Fibroblast of peridontal ligament (primary cell): ENCODE measurements around the gene SSC4D.
"Not testable (repeated sequence)": the region's sequence is repeated elsewhere in the genome, so short reads cannot be mapped to it uniquely, and the experiment has no call there.

Experiments used
- DNase-seq: peaks from one replicate; pipeline ENCODE4 v3.0.0-alpha.2; 2010; ENCODE audit errors: extremely low read depth

Gene SSC4D

DNA sequence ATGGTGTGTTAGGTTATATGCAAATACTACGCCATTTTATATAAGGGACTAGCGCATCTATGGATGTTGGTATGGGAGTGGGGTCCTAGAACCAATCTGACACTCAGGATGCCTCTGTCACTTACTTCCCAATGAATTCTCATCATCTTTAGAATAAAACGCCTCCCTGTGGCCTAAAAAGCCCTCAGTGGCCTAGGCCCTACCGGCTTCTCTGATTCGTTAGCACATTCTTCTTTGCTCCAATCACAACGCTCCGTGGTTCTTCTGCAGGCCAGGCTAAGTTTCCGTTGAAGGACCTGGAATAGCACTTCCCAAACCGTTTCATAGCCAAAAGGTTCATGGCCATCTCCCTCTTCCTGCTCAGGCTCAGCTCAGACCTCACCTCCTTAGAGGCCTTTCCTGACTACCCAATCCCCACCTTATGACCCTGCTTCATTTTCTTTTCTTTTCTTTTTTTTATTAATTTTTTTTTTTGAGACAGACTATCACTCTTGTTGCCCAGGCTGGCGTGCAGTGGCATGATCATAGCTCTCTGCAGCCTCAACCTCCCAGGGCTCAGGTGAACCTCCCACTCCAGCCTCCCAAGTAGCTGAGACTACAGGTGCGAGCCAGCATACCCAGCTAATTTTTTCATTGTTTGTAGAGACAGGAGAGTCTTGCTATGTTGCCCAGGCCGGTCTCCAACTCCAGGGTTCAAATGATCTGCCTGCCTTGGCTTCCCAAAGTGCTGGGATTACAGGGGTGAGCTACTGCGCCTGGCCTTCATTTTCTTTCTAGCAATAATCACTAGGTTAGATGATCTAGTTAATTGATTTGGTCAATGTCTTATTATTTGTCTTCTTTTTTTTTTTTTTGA, 26.2 kb downstream of the SSC4D start:
- no peak for DNase-seq

DNA sequence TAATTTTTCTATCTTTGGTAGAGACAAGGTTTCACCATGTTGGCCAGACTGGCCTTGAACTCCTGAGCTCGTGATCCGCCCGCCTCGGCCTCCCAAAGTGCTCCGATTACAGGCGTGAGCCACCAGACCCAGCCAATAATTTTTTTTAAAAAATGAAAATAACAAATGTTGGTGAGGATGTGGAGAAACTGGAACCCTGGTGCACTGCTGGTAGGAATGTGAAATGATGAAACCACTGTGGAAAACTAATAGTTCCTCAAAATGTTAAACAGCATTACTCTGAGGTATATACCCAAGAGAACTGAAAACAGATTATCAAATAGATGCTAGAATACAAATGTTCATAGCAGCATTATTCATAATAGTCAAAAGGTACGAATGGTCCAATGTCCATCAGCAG, 27.7 kb downstream of the SSC4D start:
- DNase-seq = no peak

DNA sequence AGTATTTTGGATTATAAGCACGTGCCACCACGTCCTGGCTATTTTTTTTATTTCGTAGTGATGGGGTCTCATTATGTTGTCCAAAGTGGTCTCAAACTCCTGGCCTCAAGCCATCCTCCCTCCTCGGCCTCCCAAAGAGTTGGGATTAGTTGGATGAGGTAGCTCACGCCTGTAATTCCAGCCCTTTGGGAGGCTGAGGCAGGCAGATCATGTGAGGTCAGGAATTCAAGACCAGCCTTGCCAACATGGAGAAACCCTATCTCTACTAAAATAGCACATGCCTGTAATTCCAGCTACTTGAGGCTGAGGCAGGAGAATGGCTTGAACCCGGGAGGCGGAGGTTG, 28.9 kb downstream of the SSC4D start:
- DNase-seq = peak; percentile 33

DNA sequence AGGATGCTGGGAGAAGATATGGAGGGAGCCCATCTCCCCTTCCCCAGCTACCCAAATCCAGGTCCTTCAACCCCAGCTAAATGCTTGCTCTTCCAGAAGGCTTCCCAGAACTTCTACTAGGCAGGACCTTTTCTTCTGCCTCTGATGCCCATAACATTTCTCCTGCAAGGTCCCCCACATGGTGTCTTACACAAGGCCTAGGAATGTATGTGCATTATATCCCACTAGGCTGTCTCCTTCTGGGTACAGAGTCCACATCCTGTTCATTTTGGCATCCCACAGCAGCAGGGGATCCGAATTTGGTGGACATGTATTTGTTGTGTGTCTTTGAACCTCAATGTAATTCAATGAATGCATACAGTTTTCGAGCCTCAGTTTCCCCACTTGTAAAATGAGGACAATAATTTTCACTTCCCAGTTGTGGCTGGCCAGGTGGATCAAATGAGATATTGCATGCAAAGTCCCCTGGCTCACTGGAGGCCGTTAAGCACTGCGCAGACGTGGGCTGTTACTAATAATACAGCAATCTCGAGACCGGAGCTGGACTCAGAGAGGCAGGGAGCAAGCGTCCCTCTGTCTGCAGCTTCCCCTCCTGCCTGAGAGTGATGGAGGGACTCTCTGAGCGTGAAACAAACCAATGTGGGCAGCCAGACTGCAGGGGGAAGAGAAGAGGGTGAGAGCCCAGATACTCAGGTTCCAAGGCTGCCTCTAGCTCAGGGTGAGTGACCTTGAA, 32.1 kb downstream of the SSC4D start:
- no peak for DNase-seq

DNA sequence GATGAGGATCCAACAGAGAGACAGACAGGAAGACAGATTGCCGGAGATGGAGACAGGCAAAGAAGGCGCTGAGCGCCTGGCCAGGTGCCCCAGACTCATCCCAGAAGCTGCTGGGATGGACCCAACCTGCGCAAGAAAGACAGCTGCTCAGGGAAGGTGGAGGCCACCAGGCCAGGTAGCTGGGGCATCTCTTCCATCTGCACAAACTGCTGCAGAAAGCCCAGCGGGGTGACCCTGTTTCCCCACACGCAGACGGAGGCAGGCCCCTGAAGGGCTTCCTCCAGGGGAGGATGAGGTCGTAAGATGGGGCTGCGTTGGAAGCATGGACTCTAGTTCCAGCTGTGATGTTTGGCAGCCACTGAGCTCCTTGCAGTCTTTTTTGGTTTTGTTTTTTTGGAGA, 34.2 kb downstream of the SSC4D start:
- no peak for DNase-seq

DNA sequence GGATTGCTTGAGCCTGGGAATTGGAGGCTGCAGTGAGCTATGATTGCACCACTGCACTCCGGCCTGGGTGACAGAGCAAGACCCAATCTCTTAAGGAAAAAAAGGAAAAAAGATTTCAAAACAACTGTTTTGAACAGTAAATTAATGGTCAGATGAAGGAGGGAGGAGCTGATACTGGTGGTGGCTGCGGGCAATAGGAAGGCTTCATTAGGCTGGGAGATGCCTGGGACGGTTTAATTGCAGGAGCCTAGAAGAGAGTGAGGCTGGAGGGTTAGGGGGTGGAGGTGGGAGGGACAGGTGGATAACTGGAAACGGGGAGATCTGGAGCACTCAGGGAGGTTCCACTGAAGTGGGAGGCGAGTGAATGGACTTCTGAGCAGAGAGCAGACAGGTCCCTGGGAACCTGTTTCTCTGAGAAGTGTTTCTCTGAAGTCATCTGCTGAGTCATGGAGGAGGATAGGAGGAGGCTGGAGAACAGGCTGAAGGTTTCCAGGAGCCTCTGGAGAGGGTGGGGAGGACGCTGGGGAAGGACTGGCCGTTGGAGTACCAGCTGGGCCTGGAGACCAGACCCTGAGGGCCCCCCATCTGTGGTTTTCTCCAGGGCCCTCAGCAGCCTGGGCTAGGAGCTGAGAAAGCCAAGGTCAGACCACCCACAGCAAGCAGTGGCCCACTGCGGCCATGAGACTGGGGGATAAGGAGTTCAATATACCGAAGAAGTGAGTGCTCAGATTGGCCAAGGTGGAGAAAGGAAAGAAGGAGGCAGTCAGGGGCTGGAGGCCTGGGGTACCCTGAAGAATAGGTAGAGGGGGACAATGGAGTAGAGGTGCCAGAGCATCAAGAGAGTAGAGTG, 36.3 kb downstream of the SSC4D start:
- peak; percentile 71 for DNase-seq

DNA sequence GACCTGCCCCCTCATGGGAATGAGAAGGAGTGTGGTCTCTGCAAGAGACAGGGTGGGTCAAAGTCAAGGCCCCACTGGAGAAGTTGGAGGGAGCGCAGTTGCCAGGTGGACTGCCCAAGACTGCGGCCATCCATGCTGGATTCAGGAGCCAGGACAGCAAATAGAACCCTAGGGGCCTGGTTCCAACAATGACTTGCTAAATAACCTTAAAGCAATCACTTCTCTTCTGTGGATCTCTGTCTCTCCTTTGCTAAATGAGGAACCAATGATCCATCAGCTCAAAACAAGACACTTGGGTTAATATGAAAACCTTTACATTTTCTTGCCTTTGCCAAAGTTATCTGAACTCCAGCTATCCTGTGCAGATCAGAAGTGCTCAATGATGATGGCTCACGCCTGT, 38.1 kb downstream of the SSC4D start:
- DNase-seq = no peak

DNA sequence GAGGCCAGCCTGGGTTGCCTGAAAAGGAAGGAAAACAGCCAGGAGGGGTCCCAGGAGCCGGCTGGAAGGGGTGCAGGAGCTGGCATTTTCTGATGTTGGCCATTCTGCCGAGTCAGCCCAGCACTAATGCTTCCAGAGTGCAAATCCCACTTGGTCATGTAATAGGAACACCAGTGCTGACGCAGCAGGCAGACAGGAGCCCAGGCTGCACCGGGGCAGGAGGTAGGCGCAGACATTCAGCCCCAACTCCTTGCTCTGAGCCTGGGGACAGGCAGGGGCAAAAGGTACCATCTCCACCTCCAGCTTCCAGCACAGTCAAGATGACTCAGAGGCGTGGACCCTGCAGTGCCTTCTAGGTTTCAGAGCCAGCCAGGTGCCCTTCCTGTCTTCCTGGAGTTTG, 40.5 kb downstream of the SSC4D start:
- DNase-seq = no peak

DNA sequence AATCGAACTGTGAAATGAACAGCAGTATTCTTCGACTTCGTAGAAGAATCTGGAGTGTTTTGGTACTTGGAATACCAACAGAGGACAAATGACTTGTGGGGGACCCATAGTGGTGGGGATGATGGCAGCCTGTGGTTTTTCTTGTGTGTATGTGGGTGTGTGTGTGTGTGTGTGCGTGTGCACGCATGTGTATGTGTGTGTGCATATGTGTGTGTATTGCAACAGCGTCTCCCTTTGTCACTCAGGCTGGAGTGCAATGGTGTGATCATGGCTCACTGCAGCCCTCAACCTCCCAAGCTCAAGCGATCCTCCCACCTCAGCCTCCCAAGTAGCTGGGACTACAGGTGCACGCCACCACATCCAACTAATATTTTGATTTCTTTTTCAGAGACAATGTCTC, 41.3 kb downstream of the SSC4D start:
- no peak for DNase-seq

DNA sequence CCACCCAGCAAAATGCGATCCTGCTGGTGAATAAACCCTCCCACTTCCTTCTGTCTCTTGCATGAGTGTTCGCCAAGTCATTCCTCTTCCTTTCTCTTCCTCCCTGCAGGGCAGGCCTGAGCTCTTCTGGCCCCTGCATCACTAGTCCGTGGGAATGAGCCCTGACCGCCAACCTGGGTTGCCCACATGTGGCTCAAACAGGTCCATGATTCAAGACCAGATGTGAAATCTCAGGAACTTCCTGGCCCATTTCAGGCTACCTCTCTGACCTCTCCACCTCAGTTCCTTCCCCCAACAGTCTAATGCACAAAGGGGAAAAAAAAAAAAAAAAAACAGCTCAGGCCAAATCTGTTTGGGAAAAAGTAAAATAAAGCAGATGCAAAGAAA, 45.3 kb downstream of the SSC4D start:
- peak; percentile 29 for DNase-seq

DNA sequence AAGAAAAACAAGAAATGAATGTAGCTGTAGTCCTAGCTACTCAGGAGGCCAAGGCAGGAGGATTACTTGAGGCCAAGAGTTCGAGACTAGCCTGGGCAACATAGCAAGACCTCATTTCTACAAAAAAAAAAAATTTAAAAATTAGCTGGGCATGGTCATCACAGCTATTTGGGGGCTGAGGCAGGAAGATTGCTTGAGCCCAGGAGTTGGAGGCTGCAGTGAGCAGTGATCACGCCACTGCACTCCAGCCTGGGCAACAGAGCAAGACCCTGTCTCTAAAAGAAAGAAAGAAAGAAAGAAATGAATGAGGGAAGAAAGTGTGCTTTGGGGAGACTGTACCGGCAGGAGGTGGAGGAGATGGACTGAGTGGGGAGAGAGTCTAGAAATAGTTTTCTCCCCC, 45.7 kb downstream of the SSC4D start:
- not testable (repeated sequence) for DNase-seq

DNA sequence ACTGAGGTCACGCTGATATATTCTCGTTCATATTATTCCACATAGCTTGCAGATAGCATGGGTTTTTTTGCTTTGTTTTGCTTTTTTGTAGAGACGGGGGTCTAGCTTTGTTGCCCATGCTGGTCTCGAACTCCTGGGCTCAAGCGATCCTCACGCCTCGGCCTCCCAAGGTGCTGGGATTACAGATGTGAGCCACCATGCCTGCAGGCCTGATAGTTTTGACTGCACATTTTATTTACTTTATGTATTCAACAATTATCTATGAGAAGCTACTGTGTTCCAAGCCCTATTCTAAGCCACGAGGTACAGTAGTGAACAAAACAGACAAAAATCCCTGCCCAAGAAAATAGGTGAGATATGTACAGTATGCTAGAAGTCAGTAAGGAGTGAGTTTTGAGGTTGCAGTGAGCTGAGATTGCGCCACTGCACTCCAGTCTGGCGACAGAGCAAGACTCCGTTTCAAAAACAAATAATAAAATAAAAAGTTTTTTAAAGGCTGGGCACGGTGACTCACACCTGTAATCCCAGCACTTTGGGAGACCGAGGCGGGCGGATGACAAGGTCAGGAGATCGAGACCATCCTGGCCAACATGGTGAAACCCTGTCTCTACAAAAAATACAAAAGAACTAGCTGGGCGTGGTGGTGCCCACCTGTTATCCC, 49.4 kb downstream of the SSC4D start:
- DNase-seq = no peak

DNA sequence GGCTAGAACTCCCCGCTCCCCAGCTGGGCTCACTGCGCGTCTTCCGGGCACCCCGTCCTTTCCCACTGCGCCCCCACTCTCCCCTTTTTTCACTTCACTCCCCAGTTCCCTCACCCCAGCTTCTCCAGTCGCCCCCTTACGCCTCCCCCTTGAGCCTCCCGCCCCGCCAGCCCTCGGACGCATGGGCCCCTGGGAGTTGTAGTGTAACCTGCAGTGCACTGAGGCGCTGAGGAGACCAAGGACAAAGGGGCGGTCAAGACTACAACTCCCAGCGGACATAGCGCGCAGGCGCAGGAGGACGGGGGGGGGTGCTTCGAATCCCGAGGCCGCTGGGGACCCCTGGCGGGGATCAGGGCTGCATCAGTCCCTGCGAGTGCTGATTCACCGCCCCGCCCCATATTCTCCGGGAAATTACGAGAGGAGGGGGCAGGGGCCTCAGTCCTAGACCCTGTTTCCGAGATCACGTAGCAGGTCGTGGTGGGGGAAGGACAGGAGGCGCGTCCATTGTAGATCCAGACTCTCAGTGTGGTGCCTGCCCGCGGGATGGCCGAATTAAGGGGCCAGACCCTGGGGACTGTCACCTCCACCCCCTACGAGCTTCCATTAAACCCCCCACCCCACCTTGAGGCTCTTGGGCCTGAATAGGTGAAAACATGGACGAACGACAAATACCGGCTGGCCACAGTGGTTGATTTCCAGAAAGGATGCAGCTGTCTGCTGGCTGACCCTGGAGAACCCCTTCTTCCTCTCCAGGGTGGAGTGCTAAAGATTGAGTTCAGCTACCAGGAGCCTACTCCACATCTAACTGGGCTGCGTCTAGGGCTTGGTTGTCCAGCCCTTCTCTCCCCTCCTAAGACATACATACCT, 50.2 kb downstream of the SSC4D start:
- peak; percentile 98 for DNase-seq

DNA sequence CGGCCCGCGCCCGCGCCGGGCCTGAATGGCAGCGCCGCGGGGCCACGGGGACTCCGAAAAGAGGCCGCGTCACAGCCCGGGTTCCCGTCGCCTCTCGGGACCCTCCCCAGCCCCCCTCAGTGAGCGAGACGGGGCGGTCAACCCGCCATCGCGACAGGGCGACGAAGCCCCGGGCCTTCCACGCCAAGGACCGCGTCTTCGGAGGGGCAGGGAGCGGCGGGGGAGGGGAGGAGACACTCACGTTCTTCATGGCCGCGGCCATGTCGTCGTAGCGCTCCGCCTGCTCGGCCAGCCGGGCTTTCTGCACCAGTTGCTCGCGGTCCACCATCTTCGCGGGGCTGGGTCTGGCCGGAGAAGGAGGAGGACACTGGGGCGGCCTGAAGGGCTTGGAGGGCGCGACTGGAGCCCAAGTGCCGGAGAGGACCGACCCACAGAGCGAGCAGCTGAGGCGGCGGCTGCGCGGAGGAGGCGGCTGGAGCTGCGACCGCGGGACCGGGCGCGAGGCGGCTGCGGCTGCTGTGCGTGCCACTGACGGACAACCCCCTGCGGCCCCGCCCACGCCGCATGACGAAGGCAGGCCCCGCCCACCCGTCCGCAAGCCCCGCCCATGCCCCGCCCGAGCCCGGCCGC, 50.9 kb downstream of the SSC4D start, which contains the start of gene YWHAG:
YWHAG (minus strand) TSS at position 511 of the 630 bp plus-strand sequence; CDS start at position 328, 183 bp downstream.
- no peak for DNase-seq

DNA sequence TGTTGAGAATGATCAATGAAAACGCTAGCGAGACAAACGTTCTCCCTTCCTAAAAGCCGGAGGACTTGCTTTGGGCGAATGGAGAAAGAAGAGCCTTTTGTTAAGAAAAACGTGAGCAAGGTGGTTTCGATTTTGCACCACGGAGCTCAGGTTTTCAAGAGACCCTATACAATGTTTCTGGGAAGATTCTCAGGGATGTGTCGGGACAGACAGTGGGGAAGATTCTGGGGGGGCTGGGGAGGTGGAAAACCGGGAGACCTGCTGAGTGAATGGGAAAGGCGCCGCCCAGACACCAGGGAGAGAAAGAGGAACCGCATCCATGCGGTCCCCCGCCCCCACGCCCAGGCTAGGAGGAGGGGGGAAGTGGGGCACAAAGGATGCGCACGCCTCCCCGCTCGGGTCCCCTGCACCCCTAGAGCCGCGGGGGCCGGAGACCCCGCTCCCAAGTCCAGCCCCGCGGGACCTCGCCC, 51.5 kb downstream of the SSC4D start:
- DNase-seq = peak; percentile 38

DNA sequence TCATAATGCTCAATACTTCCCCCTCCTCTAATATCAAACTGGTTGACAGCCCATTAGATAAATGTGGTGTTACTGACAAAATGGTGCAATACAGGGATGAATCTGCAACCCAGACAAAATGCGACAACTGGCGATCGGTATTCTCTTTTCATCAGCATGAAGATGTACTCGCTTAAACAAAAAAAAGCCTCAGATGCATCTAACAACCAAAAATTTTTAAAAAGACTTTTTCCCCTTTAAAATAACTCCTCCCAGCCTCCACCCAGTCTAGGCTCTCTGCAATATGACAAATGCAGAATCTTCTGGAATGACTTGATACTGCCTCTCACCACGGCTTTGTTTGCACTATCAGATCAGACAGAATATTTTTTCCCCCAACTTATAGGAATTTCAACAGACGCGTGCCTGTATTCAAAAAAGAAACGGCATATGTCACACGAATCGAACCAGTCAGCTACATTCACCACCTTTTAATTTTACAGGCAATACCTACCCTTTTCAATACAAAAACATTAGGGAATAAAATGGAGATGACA, 52.0 kb downstream of the SSC4D start:
- DNase-seq = no peak

DNA sequence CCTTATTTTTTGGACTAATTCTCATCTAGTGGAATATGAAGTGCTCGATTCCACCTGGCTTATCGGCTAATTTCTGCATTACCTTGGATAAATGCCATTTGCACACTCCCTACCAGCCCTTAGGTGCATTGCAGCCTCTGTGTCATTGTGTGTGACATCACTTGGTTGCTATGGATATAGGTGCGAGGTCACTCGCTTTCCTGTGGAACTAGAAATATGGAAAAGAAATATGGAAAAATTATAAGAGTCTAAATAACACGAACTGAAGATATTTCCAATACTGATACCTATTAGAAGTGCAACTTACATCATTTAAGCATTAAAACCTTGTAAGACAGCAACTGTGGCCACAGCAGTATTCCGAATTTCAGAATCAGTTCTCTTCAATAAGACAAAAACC, 52.7 kb downstream of the SSC4D start:
- DNase-seq = no peak

DNA sequence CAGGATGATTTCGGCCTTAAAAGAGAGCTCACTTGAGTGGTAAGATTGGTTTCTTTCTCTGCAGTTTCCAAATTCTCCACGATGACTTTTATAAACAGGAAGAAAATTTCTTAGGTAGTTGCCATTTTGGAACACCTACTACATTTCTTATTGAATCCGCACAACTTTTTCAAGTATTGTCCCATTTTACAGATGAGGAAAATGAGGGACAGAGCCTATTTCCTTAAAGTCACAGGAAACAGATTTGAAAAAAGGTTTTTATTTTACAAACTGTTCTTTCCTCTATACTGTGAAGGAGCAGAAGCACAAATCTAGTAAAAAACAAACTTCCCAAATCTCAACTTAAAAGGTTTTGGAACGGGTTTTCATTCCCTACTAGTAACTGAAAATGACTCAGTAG, 53.4 kb downstream of the SSC4D start:
- no peak for DNase-seq

DNA sequence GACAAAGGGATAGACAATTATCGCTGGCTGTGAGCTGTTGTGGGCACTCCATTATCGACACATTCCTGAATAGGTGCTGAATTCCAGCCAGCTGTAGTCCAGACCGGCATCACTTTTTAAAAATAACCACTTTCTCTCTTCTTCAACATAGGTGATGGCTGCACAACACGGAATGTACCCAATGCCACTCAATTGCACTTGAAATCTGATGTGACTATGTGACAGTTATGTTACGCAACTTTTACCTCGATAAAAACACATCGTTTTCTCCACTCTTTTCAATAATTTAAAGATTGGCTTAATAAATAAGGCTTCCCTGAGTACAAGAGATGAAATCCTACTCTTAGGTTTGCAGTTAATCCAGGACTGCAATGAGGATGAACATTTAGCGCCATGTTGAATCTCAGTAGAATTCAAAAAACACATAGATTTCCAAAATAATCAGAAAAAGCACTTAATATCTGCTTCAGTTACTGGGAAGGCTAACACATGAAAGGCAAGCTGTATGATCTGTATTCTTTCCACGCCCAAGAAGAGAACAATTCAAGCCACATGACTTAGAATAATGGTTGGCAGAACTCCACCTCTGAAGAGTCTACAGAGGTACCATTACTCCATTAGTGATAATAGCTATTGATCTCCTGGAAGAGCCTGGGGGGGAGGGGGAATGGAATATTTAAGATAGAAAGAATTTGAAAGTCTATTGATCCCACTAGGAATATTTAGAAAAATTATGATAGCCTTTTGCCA, 54.3 kb downstream of the SSC4D start:
- DNase-seq = no peak
